HG02678 (cell line): ENCODE measurements around the gene TULP4.
A peak's percentile ranks its signal among the peaks of the same experiment; 100 is the strongest.

Experiments
- ATAC-seq: cut with Tn5 transposase; IDR thresholded peaks from one replicate; pipeline ENCODE4 v1.9.1; 2021; ENCODE audit warnings: mild to moderate bottlenecking, moderate library complexity; ENCODE audit not compliant: unreplicated experiment

Gene TULP4

DNA sequence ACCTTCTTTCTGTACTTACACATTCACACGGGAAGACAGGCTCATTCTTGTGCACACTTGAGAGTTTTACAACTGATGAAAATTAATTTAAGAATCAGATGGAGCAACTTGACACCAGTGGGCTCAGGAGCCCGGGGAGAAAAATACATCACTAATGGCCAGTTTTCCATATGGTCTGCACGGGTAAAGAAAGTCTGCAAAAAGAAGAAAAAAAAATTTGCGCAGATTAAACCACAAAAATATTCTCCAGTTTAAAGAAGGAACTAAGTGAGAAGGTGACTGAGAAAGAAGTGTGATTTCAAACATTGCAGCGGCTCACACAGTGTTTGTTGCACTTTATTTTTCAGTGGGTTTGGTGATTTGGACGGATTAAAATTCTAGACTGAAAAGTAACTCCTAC, at the start of gene TULP4:
Gene TULP4, plus strand, starts transcription at position 301 of the 400 bp plus-strand sequence. CDS start 1,552 bp downstream, outside the sequence.
- no peak for ATAC-seq

- no peak for ATAC-seq
These were observed 49.5 kb upstream of the TULP4 start for GRCh38 chr6:158262755-158263154.

- no peak for ATAC-seq
These were observed 48.1 kb upstream of the TULP4 start for GRCh38 chr6:158264180-158264579.

- no peak for ATAC-seq
These were observed 46.1 kb upstream of the TULP4 start for GRCh38 chr6:158266131-158266530.

- ATAC-seq: no peak
These were observed 43.7 kb upstream of the TULP4 start for GRCh38 chr6:158268361-158269147.

GRCh38 chr6:158269657-158270056, 42.6 kb upstream of the TULP4 start:
- ATAC-seq: no peak

DNA sequence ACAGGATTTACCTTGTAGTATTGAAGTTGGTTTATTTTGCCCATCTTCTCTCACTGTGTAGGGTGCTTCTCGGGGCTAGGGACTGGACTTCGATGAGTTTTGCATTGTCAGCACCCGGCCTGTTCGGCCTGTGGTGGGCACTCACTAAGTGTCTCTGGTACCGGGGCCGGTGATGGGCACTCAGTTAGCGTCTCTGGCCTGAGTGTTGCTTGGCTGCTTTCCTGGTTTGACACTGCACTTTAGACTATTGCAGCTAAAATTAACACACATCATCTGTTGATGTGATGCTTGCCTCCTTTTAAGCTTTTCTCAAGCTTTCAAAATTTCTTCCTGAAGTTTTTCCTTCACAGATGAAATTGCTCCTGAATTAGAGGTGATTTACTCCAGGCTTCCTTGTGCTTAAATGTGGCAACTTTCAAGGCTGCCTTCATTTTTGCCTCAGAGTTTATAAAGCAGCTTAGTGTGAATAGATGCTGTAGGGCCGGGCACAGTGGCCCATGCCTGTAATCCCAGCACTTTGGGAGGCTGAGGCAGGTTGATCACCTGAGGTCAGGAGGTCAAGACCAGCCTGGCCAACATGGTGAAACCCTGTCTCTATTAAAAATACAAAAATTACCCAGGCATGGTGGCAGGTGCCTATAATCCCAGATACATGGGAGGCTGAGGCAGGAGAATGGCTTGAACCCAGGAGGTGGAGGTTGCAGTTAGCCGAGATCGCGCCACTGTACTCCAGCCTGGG, 41.7 kb upstream of the TULP4 start:
- no peak for ATAC-seq

DNA sequence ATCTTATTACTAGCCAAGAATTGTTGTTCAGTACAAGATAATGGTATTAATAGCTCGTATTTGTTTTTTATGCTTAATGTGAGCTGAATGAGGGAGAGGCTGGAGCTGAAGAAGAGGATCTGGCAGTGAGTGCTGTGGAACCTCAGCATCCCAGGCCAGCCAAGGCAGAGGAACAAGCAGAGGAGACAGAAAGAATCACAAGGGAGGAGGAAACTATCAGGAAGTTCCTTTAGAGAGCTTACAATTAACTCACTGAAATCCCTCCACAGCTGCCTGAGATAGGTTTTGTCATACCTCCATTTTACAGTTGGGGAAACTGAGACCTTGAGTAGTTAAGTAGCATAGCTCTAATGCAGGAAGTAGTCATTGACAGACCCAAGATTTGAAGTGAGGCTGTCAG, 39.9 kb upstream of the TULP4 start:
- ATAC-seq: no peak

- no peak for ATAC-seq
These were observed 34.3 kb upstream of the TULP4 start for GRCh38 chr6:158278004-158278403.

GRCh38 chr6:158279615-158280014, 32.6 kb upstream of the TULP4 start:
- ATAC-seq: no peak

DNA sequence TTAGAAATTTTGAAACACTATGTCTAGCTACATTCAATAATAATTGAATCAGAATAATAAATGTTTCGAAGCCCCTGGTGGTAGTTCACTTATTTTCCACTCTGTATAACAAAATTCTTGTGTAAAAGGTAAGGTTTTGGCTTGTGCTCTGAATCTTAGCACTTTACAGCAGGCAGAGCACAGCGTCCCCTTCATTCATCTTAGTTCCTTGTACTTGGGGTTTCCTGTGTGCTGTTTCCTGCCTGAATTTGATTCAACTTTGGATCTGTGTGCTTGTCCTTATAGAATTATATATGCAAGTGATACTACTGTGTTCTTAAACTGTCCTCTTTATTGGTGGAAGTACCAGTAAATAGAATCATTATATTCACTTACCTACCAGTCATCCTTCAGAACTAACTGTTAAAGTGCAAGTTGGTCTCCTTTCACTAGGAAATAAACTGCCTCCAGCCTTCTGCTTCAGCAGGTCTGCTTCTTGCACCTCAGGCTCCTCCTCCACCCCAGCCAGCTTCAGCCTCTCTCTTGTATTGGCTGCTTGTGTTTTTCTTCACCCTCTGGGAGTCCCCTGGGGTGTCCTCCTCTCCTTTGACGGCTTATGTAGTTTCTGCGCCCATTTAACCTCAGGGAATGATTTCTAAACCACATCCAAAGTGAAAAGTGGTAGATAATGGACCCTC, 28.8 kb upstream of the TULP4 start:
- ATAC-seq: no peak

DNA sequence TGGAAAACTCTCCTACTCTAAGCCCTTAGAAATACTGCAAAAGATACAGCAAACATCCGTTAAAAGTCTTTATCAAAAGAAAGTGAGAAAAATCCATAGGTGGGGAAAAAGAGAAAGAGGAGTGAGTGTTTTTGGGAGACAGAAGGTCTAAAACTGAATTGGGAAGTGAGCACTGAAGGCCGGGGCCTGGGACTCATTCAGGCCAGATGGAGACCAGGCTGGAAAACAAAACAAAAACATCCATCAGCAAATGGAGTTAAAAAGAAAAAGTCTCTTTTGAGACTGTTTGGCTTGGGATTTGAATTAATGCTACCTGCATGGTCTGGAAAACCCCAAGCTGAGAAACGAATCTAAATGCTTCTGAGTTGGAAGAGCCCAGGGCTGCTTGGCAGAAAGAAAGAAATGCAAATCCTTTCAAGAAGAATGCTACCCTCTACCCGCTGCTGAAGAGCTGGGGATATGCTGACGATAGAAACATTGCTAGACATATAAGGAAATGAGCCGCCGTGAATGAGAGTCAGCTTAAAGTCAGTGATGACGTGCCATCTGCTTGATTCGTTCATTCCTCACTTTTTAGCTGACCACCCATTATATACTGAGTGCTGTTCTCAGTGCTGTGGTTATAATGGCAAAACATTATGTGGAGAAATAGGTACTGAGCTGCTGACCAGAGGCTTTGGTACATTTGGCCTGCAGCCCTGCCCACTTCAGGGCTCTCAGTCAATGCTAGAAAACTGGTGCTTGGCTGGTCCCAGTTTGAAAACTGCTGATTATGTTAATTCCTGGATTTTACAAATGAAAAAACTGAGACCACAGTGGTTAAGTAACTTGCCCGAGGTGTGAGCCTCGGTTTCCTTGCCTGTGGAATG, 28.0 kb upstream of the TULP4 start:
- ATAC-seq: no peak

GRCh38 chr6:158284876-158285655, 27.2 kb upstream of the TULP4 start:
- ATAC-seq: no peak

DNA sequence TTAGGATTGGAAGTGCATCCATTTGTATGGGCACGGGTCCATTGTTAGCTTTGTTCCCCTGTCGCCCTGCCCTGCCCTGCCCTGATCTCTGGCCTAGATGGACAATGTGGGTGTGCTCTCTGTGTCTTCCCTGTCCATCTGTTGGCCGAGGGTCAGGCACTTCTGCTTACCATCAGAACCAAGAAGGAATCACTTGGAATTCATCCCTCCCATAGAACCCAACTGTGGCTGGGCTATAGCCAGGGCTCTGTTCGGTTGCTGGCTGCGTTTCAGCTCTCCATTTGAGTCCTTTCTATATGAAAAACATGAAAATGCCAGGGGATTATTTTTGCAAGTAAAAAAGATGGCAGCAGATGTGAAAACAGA, 26.6 kb upstream of the TULP4 start:
- ATAC-seq: no peak

DNA sequence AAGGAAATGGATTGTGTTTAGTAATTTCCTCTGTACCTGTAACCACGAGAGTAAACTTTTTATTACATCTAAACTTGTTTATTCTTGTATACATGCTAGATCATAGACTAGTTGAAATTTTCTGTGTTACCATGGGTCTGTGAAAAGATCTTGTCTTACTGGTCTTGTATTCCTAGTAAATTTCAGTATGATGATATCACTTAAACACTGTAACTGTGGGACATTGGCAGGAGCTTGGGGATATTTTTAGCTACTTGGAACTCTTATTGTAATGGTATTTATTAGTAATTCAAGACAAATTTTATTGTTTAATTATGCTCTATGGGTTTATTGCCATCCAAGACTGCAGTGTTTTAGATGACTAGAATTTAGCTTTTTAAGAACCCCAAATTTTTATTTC, 25.9 kb upstream of the TULP4 start:
- no peak for ATAC-seq

DNA sequence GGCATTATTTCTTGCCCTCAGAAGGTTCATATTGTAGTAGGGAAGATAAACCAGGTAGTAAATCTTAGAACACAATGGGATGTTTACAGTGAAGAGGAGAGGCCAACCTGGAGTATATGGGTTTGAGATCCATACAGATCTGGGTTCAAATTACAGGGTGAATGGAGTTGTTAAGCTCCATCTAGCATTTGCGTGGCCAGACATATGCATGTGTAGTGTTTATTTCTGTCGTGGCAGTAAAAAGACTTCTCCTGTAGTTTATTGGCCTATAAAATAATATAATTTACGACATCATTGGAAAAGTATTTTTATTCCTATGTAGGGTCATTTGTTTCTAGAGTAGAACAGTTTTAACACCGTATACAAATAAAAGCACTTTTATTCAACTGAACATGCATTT, 25.2 kb upstream of the TULP4 start:
- ATAC-seq: no peak

- ATAC-seq: peak; percentile 76
These were observed 22.2 kb upstream of the TULP4 start for GRCh38 chr6:158290040-158290439.

- ATAC-seq: peak; percentile 85
These were observed 21.6 kb upstream of the TULP4 start for GRCh38 chr6:158290659-158291058.

DNA sequence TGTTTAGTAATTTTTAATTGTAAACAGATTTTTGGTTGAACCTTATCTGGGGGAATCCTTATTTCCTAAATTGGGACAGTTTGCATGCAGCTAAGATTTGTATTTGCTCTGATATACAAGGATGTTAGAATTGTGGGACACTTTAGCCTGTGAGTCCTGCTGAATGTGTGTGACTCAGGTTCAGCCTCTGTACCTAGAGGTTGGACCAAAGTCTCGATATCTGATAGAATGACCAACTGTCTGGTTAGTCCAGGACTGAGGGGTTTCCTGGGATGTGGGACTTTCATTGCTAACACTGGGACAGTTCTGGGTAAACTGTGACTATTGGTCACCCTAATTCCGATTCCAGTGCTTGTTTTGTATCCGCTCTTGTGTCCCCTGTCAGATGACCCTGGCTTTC, 20.2 kb upstream of the TULP4 start:
- no peak for ATAC-seq

- no peak for ATAC-seq
These were observed 19.1 kb upstream of the TULP4 start for GRCh38 chr6:158293122-158293521.
